ENCODE measurements around the gene OR2A14.
"Not testable (repeated sequence)": the region's sequence is repeated elsewhere in the genome, so short reads cannot be mapped to it uniquely, and the experiment has no call there.

DNA sequence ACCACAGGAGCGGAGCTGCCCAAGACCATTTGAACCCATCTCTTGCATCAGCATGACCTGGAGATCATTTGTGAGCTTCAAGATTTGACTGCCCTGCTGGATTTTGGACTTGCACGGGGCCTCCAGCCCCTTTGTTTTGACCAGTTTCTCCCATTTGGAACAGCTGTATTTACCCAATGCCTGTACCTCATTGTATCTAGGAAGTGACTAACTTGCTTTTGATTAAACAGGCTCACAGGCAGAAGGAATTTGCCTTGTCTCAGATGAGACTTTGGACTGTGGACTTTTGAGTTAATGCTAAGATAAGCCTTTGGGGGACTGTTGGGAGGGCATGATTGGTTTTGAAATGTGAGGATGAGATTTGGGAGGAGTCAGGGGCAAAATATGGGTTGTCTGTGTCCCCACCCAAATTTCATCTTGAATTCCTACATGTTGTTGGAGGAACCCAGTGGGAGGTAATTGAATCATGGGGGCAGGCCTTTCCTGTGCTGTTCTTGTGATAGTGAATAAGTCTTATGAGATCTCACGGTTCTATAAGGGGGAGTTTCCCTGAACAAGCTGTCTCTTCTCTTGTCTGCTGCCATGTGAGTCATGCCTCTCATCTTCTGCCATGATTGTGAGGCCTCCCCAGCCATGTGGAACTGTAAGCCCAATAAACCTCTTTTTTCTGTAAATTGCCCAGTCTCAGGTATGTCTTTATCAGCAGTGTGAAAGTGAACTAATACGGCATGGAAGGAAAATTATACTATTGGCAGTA, 48.8 kb downstream of the OR2A14 start:
- TF ChIP-seq ZNF792 (CRISPR knock-in tag; IDR thresholded peaks at IDR 0.05); GABPA (IDR thresholded peaks at IDR 0.05; ENCODE audit: low read depth, low read length); GABPA (CRISPR knock-in tag; IDR thresholded peaks at IDR 0.05; ENCODE audit: low read depth); ETV5 (CRISPR knock-in tag; IDR thresholded peaks at IDR 0.05; ENCODE audit: borderline replicate concordance); SOX13 (IDR thresholded peaks at IDR 0.05); RELA (CRISPR knock-in tag; IDR thresholded peaks at IDR 0.05): not testable (repeated sequence)
- TF ChIP-seq, protein P1, sequence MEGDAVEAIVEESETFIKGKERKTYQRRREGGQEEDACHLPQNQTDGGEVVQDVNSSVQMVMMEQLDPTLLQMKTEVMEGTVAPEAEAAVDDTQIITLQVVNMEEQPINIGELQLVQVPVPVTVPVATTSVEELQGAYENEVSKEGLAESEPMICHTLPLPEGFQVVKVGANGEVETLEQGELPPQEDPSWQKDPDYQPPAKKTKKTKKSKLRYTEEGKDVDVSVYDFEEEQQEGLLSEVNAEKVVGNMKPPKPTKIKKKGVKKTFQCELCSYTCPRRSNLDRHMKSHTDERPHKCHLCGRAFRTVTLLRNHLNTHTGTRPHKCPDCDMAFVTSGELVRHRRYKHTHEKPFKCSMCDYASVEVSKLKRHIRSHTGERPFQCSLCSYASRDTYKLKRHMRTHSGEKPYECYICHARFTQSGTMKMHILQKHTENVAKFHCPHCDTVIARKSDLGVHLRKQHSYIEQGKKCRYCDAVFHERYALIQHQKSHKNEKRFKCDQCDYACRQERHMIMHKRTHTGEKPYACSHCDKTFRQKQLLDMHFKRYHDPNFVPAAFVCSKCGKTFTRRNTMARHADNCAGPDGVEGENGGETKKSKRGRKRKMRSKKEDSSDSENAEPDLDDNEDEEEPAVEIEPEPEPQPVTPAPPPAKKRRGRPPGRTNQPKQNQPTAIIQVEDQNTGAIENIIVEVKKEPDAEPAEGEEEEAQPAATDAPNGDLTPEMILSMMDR (CRISPR knock-in tag; IDR thresholded peaks at IDR 0.05), result not testable (repeated sequence)
- TF ChIP-seq SOX13 (CRISPR knock-in tag; conservative IDR thresholded peaks at IDR 0.05 in 1 of 2, IDR thresholded peaks at IDR 0.05 in 1 of 2), result 0 out of 4 replicates have a peak, but pooled peaks of 1 of the 2 experiments have one; percentile 11

Measured in HepG2 (cell line).